DOHH2 (cell line): ENCODE results near the gene CAMTA1.

Source experiments
- H3F3A ChIP-seq: fragments of 200-600 bp; sonication (generic), shearing (Covaris generic); 2 replicates; pipeline ENCODE4 v1.6.0; 2016; ENCODE audit warnings: antibody characterized with exemption, mild to moderate bottlenecking; ENCODE audit not compliant: control insufficient read depth, insufficient read depth
- H3K27ac ChIP-seq: fragments of 200-600 bp; sonication (generic); 2 replicates; pipeline ENCODE4 v1.5.1; 2014; ENCODE audit warnings: low read depth, mild to moderate bottlenecking, low read length, moderate library complexity
- H3K27me3 ChIP-seq: fragments of 200-600 bp; sonication (generic); 2 replicates; pipeline ENCODE4 v1.6.1; 2014; ENCODE audit warnings: mild to moderate bottlenecking, low read length, mixed read lengths; ENCODE audit not compliant: control insufficient read depth
- H3K36me3 ChIP-seq: fragments of 200-600 bp; sonication (generic); 2 replicates; pipeline ENCODE4 v1.6.1; 2014; ENCODE audit warnings: mild to moderate bottlenecking, low read length, moderate library complexity, mixed read lengths; ENCODE audit not compliant: control insufficient read depth
- H3K4me1 ChIP-seq: fragments of 200-600 bp; sonication (generic); 2 replicates; pipeline ENCODE4 v1.6.1; 2014; ENCODE audit warnings: mild to moderate bottlenecking, low read length, mixed read lengths; ENCODE audit not compliant: control insufficient read depth
- H3K4me2 ChIP-seq: fragments of 200-600 bp; sonication (generic); 2 replicates; pipeline ENCODE4 v1.6.0; 2014; ENCODE audit warnings: mild to moderate bottlenecking, low read length, moderate library complexity
- H3K4me3 ChIP-seq: fragments of 200-600 bp; sonication (generic); 2 replicates; pipeline ENCODE4 v1.5.1; 2014; ENCODE audit warnings: mild to moderate bottlenecking, low read length, mixed read lengths
- H3K79me2 ChIP-seq: fragments of 200-600 bp; sonication (generic); 2 replicates; pipeline ENCODE4 v1.6.1; 2014; ENCODE audit warnings: mild to moderate bottlenecking, low read length, mixed read lengths; ENCODE audit not compliant: control insufficient read depth
- H3K9me2 ChIP-seq: fragments of 200-600 bp; sonication (generic); replicated peaks from 2 replicates; pipeline ENCODE4 v1.6.1; 2014; ENCODE audit warnings: mild to moderate bottlenecking, low read length, mixed read lengths; ENCODE audit not compliant: control insufficient read depth
- H3K9me3 ChIP-seq: fragments of 200-600 bp; sonication (generic); 2 replicates; pipeline ENCODE4 v1.6.1; 2014; ENCODE audit warnings: antibody characterized with exemption, low read length, mixed read lengths; ENCODE audit not compliant: control insufficient read depth, insufficient read depth
- H4K20me1 ChIP-seq: fragments of 200-600 bp; sonication (generic); 2 replicates; pipeline ENCODE4 v1.6.0; 2014; ENCODE audit warnings: low read depth, mild to moderate bottlenecking, antibody characterized with exemption, low read length, moderate library complexity; ENCODE audit not compliant: control insufficient read depth, insufficient read depth
- EZH2phosphoT487 ChIP-seq: fragments of 200-600 bp; sonication (generic); IDR thresholded peaks from 2 replicates; pipeline ENCODE4 v1.6.1; 2017; ENCODE audit warnings: borderline replicate concordance, mild to moderate bottlenecking, antibody characterized with exemption, low read length, moderate library complexity, mixed read lengths
- TF ChIP-seq, protein P1 (sequence below): fragments of 200-600 bp; sonication (generic); IDR thresholded peaks from one replicate; pipeline ENCODE4 v1.5.1; 2014; ENCODE audit warnings: antibody characterized with exemption, mild to moderate bottlenecking, low read depth, low read length; ENCODE audit not compliant: poor library complexity, severe bottlenecking

CAMTA1 gene

DNA sequence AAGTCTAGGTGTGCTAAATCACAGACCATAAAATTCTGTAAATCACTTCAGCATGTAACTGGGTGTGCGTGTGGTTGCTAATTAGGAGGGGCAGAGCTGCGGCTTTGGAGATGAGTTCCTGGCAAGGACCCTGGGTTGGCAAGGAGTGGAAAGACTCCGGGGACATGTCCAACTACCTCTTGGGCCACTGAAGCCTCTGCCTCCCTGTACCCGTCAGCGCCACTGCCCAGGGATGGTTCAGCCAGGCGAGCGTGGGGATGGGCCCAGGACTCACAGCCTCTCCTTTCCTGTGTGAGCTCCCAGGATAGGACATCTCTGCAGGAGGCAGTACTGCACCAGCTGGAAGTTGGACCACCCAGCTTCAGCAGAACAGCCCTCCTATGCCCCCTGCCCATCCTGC, 599.4 kb downstream of the CAMTA1 start:
- Histone ChIP-seq H3K9me3 (no peaks in the 10 kb centered on the region), H3K79me2 (no peaks in the 10 kb centered on the region), H3K27me3 (no peaks in the 10 kb centered on the region), H3K36me3 (no peaks in the 10 kb centered on the region), H3K4me3 (no peak overlapping the region), H4K20me1 (no peaks in the 10 kb centered on the region), H3K4me1 (no peaks in the 10 kb centered on the region), H3K9me2 (no peaks in the 10 kb centered on the region), H3K27ac (no peak overlapping the region), H3K4me2 (no peak overlapping the region), H3F3A (no peaks in the 10 kb centered on the region)
- TF ChIP-seq, protein P1, sequence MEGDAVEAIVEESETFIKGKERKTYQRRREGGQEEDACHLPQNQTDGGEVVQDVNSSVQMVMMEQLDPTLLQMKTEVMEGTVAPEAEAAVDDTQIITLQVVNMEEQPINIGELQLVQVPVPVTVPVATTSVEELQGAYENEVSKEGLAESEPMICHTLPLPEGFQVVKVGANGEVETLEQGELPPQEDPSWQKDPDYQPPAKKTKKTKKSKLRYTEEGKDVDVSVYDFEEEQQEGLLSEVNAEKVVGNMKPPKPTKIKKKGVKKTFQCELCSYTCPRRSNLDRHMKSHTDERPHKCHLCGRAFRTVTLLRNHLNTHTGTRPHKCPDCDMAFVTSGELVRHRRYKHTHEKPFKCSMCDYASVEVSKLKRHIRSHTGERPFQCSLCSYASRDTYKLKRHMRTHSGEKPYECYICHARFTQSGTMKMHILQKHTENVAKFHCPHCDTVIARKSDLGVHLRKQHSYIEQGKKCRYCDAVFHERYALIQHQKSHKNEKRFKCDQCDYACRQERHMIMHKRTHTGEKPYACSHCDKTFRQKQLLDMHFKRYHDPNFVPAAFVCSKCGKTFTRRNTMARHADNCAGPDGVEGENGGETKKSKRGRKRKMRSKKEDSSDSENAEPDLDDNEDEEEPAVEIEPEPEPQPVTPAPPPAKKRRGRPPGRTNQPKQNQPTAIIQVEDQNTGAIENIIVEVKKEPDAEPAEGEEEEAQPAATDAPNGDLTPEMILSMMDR, result no peak
- TF ChIP-seq EZH2phosphoT487, result no peak

DNA sequence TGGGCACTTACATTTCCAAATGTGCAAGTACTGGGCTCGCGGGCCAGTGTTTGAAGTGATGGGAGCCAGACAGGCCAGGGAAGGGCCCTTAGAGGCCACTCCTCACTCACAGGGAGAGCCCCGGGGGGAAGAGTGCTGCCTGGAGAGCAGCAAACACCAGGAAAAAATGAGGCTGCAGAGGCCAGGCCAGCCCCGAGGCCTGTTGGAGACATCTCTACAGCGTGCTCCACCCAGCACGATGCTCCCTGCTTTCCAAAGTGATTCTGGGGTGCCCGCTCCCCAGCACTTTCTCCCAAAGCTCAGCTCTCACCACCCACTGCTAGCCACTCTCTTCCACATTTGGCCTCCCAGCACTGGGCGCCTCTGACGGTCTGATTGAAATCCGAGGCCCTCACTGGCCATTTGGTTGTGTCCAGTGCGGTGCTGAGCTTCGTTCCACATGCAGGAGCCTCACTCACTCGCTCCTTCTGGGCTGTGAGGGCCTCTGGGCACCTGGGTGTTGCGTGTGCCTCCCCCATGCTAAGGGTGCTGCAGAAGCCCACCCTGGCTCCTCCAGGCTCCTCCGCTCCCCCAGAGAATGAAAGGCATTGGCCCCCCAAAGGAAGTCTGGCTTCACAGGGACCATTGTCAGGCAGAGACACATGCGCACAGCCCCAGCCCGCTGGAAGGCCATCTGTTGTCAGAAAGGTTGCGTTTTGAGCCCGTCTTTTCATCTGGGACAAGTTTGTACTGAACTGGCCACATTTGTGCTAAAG, 600.4 kb downstream of the CAMTA1 start:
- Histone ChIP-seq H3K4me1 (no peaks in the 10 kb centered on the region), H3K4me3 (no peak overlapping the region), H4K20me1 (no peaks in the 10 kb centered on the region), H3K9me2 (no peaks in the 10 kb centered on the region), H3K4me2 (no peak overlapping the region), H3K79me2 (no peaks in the 10 kb centered on the region), H3K9me3 (no peaks in the 10 kb centered on the region), H3F3A (no peaks in the 10 kb centered on the region), H3K36me3 (no peaks in the 10 kb centered on the region), H3K27me3 (no peaks in the 10 kb centered on the region), H3K27ac (no peak overlapping the region)
- TF ChIP-seq, protein P1, result no peak
- TF ChIP-seq EZH2phosphoT487, result no peak

DNA sequence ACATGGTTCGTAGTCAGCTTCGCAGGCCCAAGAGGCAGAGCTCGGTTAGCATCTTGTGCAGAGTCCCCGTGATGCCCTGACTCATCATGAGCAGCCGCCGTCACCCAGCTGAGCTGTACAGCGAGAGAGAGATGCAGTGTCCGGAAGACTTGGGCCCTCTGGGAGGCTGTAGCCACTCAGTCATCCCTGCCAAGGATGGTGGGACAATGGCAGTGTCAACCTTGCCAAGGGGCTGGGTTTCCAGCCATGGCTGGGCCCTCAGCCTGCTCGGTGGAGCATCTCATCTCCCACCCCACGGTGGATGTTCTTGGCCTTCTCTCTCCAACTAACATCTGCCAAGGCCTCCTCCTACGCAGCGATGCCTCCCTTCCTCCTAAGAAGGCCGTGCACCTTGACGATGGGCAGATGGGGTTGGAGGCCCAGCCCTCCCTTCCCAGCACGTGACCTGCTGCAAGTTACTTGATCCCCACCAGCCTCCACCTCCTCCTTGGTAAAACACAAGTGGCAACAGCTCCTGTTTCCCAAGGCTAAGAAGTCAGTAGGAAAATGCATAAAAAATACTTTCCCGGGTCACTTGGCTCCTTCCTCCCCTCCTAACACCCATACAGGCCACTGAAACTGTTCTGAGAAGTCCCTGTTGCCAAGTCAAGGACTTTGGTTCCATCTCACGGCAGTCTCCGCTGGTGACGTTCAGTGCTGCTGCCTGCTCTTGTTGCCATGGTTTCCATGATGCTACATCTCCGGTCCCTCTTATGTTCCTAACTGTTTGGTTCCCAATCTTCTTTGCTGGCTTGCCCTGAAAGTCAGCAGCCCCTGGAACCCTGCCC, 601.2 kb downstream of the CAMTA1 start:
- TF ChIP-seq, protein P1, result no peak
- no peak for TF ChIP-seq EZH2phosphoT487
- no peaks in the 10 kb centered on the region for H3K9me3 ChIP-seq
- H3F3A ChIP-seq, result no peaks in the 10 kb centered on the region
- no peaks in the 10 kb centered on the region for H3K27me3 ChIP-seq
- H3K9me2 ChIP-seq, result no peaks in the 10 kb centered on the region
- H3K27ac ChIP-seq, result no peak overlapping the region
- no peak overlapping the region for H3K4me3 ChIP-seq
- no peaks in the 10 kb centered on the region for H3K4me1 ChIP-seq
- H3K4me2 ChIP-seq, result no peak overlapping the region
- no peaks in the 10 kb centered on the region for H4K20me1 ChIP-seq
- no peaks in the 10 kb centered on the region for H3K36me3 ChIP-seq
- H3K79me2 ChIP-seq, result no peaks in the 10 kb centered on the region
